IMR-90 (cell line): ENCODE data around the gene DSCAM. TPM values are rescaled to one million over a fixed set of nuclear protein-coding genes. Genes with fewer than 3 reads are reported as not detected.

Experiments
- ATAC-seq: fragments of 200-7000 bp; cut with Tn5 transposase; 2 replicates; pipeline ENCODE4 v1.9.1; 2020; ENCODE audit warnings: low read depth, mild to moderate bottlenecking, moderate library complexity
- BruUV-seq: library from RNA; stranded (reverse); fragments of 400-500 nt; replicated peaks from 2 replicates; lab custom pipeline; 2021; lab: Mats Ljungman, UMichigan
- CTCF ChIA-PET: fragments of 300-600 bp; formaldehyde crosslinking; extraction: SDS; loops from one replicate; lab custom pipeline; 2021; ENCODE audit warnings: antibody characterized with exemption; lab: Yijun Ruan, JAX
- POLR2A ChIA-PET: fragments of 300-600 bp; sonication (Branson Sonifier 250); formaldehyde crosslinking; loops from one replicate; lab custom pipeline; 2022; ENCODE audit warnings: antibody characterized with exemption; ENCODE audit not compliant: unreplicated experiment; lab: Charles Lee
- DNase-seq: peaks from one replicate; pipeline ENCODE4 v3.0.0; 2013
- H2AFZ ChIP-seq: replicated peaks from 2 replicates; pipeline ENCODE3; 2013; ENCODE audit warnings: low read length, mild to moderate bottlenecking; ENCODE audit not compliant: poor library complexity
- H2AK5ac ChIP-seq: 2 replicates; pipeline ENCODE4 v1.6.1; 2013; ENCODE audit warnings: low read depth, low read length, inconsistent platforms
- H2AK9ac ChIP-seq: replicated peaks from 2 replicates; pipeline ENCODE3; 2013; ENCODE audit warnings: mild to moderate bottlenecking, low read depth, low read length, moderate library complexity; ENCODE audit not compliant: poor library complexity
- H2BK120ac ChIP-seq: 2 replicates; pipeline ENCODE4 v1.6.1; 2013; ENCODE audit warnings: low read depth, low read length, inconsistent platforms
- H2BK15ac ChIP-seq: 3 replicates; pipeline ENCODE4 v1.6.1; 2013; ENCODE audit warnings: low read depth, low read length, inconsistent platforms
- H2BK20ac ChIP-seq: 2 replicates; pipeline ENCODE4 v1.6.1; 2013; ENCODE audit warnings: low read depth, mild to moderate bottlenecking, inconsistent platforms, low read length, moderate library complexity
- H2BK5ac ChIP-seq: 2 replicates; pipeline ENCODE4 v1.6.1; 2013; ENCODE audit warnings: mild to moderate bottlenecking, low read depth, low read length, inconsistent platforms; ENCODE audit not compliant: poor library complexity, severe bottlenecking
- H3K14ac ChIP-seq: replicated peaks from 2 replicates; pipeline ENCODE4 v1.6.1; 2013; ENCODE audit warnings: low read depth, low read length, inconsistent platforms
- H3K18ac ChIP-seq: 2 replicates; pipeline ENCODE4 v1.6.1; 2013; ENCODE audit warnings: low read depth, low read length, control low read depth
- H3K23ac ChIP-seq: 2 replicates; pipeline ENCODE4 v1.6.1; 2013; ENCODE audit warnings: low read depth, low read length, inconsistent platforms
- H3K27ac ChIP-seq: 2 replicates; pipeline ENCODE4 v1.5.1; 2013; ENCODE audit warnings: mild to moderate bottlenecking, control low read depth, low read length; ENCODE audit not compliant: insufficient read depth
- H3K27me3 ChIP-seq: 2 replicates; pipeline ENCODE4 v1.6.1; 2013; ENCODE audit warnings: low read length; ENCODE audit not compliant: control insufficient read depth, insufficient read depth
- H3K36me3 ChIP-seq: 2 replicates; pipeline ENCODE4 v1.6.1; 2013; ENCODE audit warnings: low read length, mixed read lengths; ENCODE audit not compliant: control insufficient read depth, insufficient read depth
- H3K4ac ChIP-seq: 2 replicates; pipeline ENCODE4 v1.6.1; 2013; ENCODE audit warnings: low read depth, low read length, inconsistent platforms
- H3K4me1 ChIP-seq: 2 replicates; pipeline ENCODE4 v1.6.1; 2013; ENCODE audit warnings: low read length, mixed read lengths; ENCODE audit not compliant: control insufficient read depth, insufficient read depth
- H3K4me2 ChIP-seq: 2 replicates; pipeline ENCODE4 v1.6.1; 2013; ENCODE audit warnings: low read depth, mild to moderate bottlenecking, control low read depth, low read length, moderate library complexity
- H3K4me3 ChIP-seq: 2 replicates; pipeline ENCODE4 v1.5.1; 2013; ENCODE audit warnings: low read depth, mild to moderate bottlenecking, control low read depth, low read length, moderate library complexity; ENCODE audit not compliant: insufficient read depth
- H3K56ac ChIP-seq: 2 replicates; pipeline ENCODE4 v1.6.1; 2013; ENCODE audit warnings: low read length, inconsistent platforms; ENCODE audit not compliant: insufficient read depth; ENCODE audit errors: extremely low read depth
- H3K79me1 ChIP-seq, 2 experiments: 2 replicates each; pipeline ENCODE4 v1.6.1; 2013; ENCODE audit warnings: low read length in 2 of 2, inconsistent platforms in 1 of 2, low read depth in 1 of 2
- H3K9ac ChIP-seq: 2 replicates; pipeline ENCODE4 v1.6.1; 2013; ENCODE audit warnings: low read depth, low read length, control low read depth
- H3K9me1 ChIP-seq: 2 replicates; pipeline ENCODE4 v1.6.1; 2013; ENCODE audit warnings: low read length, inconsistent platforms; ENCODE audit not compliant: insufficient read depth
- H3K9me3 ChIP-seq: 2 replicates; pipeline ENCODE4 v1.6.1; 2013; ENCODE audit warnings: low read length; ENCODE audit not compliant: control insufficient read depth, insufficient read depth
- H4K20me1 ChIP-seq: 2 replicates; pipeline ENCODE4 v1.6.1; 2013; ENCODE audit warnings: low read length, inconsistent platforms; ENCODE audit not compliant: insufficient read depth
- H4K5ac ChIP-seq: 2 replicates; pipeline ENCODE4 v1.6.1; 2013; ENCODE audit warnings: mild to moderate bottlenecking, low read depth, low read length, control low read depth
- H4K8ac ChIP-seq, 2 experiments: 2 replicates each; pipeline ENCODE4 v1.6.1; 2013; ENCODE audit warnings: low read depth in 2 of 2, low read length in 2 of 2, control low read depth in 1 of 2, inconsistent platforms in 1 of 2
- H4K91ac ChIP-seq: 2 replicates; pipeline ENCODE4 v1.6.1; 2013; ENCODE audit warnings: low read depth, low read length, inconsistent platforms; ENCODE audit not compliant: insufficient read depth
- BHLHE40 ChIP-seq: fragments of 150-350 bp; IDR thresholded peaks from 2 replicates; pipeline ENCODE4 v1.6.1; 2016; ENCODE audit warnings: mild to moderate bottlenecking, low read depth, low read length
- CEBPB ChIP-seq: IDR thresholded peaks from 2 replicates; pipeline ENCODE4 v1.6.1; 2012; ENCODE audit warnings: low read depth, low read length, improper control_type of control experiment
- CHD1 ChIP-seq: IDR thresholded peaks from 2 replicates; pipeline ENCODE4 v1.6.1; 2012; ENCODE audit warnings: low read depth, low read length, improper control_type of control experiment
- ELK1 ChIP-seq: fragments of 150-350 bp; IDR thresholded peaks from 2 replicates; pipeline ENCODE4 v1.6.1; 2016; ENCODE audit warnings: low read depth, mild to moderate bottlenecking, low read length, moderate library complexity, borderline replicate concordance
- FOS ChIP-seq: fragments of 150-350 bp; IDR thresholded peaks from 2 replicates; pipeline ENCODE4 v1.6.1; 2016; ENCODE audit warnings: low read depth, low read length
- MAFK ChIP-seq: IDR thresholded peaks from 2 replicates; pipeline ENCODE4 v1.6.1; 2012; ENCODE audit warnings: low read depth, low read length, improper control_type of control experiment
- MXI1 ChIP-seq: IDR thresholded peaks from 2 replicates; pipeline ENCODE4 v1.6.1; 2012; ENCODE audit warnings: low read depth, mild to moderate bottlenecking, low read length, moderate library complexity, borderline replicate concordance
- NFE2L2 ChIP-seq: fragments of 150-350 bp; IDR thresholded peaks from 2 replicates; pipeline ENCODE4 v1.6.1; 2016; ENCODE audit warnings: low read depth, mild to moderate bottlenecking, low read length
- POLR2A ChIP-seq: IDR thresholded peaks from 2 replicates; pipeline ENCODE4 v1.6.1; 2012; ENCODE audit warnings: mild to moderate bottlenecking, low read depth, low read length
- RAD21 ChIP-seq: IDR thresholded peaks from 2 replicates; pipeline ENCODE4 v1.6.1; 2012; ENCODE audit warnings: low read length, improper control_type of control experiment
- RFX5 ChIP-seq: IDR thresholded peaks from 2 replicates; pipeline ENCODE4 v1.8.0; 2012; ENCODE audit warnings: low read depth, mild to moderate bottlenecking, low read length, moderate library complexity
- SMC3 ChIP-seq: fragments of 150-350 bp; IDR thresholded peaks from 2 replicates; pipeline ENCODE4 v1.6.1; 2016; ENCODE audit warnings: low read depth, mild to moderate bottlenecking, antibody characterized with exemption, low read length, moderate library complexity
- WGBS, 2 experiments: methylation state at CpG; one replicate each; pipeline versions ENCODE4 v1.1.5 to v1.1.7; 2013; ENCODE audit warnings: missing lambda C conversion rate in 2 of 2; ENCODE audit not compliant: insufficient read length in 1 of 2; ENCODE audit errors: extremely low coverage in 2 of 2; 5-methylcytosine and 5-hydroxymethylcytosine counted together
- dilution Hi-C: fragments of 300-500 bp; cut with HindIII; formaldehyde crosslinking; loops from one replicate; pipeline ENCODE4 v1.14.3; 2018; ENCODE audit warnings: low sequenced_read_pairs; ENCODE audit not compliant: unreplicated experiment
- in situ Hi-C: fragments of 300-500 bp; cut with MboI; formaldehyde crosslinking; loops from 3 replicates; pipeline ENCODE4 v1.14.3; 2019; ENCODE audit warnings: low sequenced_read_pairs, inconsistent platforms, mixed read lengths
- intact Hi-C: fragments of 100-400 bp; cut with micrococcal nuclease; formaldehyde crosslinking; loops from 2 replicates; pipeline ENCODE4 v1.10.0; 2022
- polyA plus RNA-seq, 3 experiments: library from polyadenylated mRNA; depleted of rRNA; stranded (reverse); fragments of >200 nt; gene quantifications; 2 replicates each; pipeline ENCODE4 v1.2.3, GENCODE V29; 2012; ENCODE audit warnings: low replicate concordance in 1 of 3
- total RNA-seq: library from RNA; depleted of rRNA; stranded (reverse); fragments of >200 nt; gene quantifications from 2 replicates; pipeline ENCODE4 v1.2.3, GENCODE V29; 2012
- TF ChIP-seq, protein P1 (sequence below): conservative IDR thresholded peaks from 2 replicates; pipeline ENCODE4 v1.5.1; 2012; ENCODE audit warnings: mild to moderate bottlenecking, low read depth, low read length, improper control_type of control experiment
- TF ChIP-seq, protein P2 (sequence below): fragments of 150-350 bp; IDR thresholded peaks from 2 replicates; pipeline ENCODE4 v1.6.1; 2017; ENCODE audit warnings: mild to moderate bottlenecking, antibody characterized with exemption, low read length, low read depth

The DSCAM gene
- total and polyA plus RNA-seq, 2 of the 4 experiments (the other 2 are of a cell fraction), result under 0.01 to 0.02 TPM

- no peak overlapping the region for H4K91ac ChIP-seq
- H3K4me1 ChIP-seq, result no peaks in the 10 kb centered on the region
- no CpG with 5 or more reads among the region's 3 CpGs for WGBS, 2 experiments
- no peak overlapping the region for H3K23ac ChIP-seq
- H4K20me1 ChIP-seq, result no peaks in the 10 kb centered on the region
- no peaks in the 10 kb centered on the region for H3K36me3 ChIP-seq
- H3K9me3 ChIP-seq, result peaks cover 9% of the 10 kb centered on the region
- no peak for DNase-seq
- dilution Hi-C loops, result no loop called here
- H2BK120ac ChIP-seq, result no peak overlapping the region
- no peak overlapping the region for H3K27ac ChIP-seq
- POLR2A ChIA-PET, result no interaction called here
- BruUV-seq, result no TSS peak
- no peak for ATAC-seq
- no peak overlapping the region for H2AK9ac ChIP-seq
- H3K9ac ChIP-seq, result no peak overlapping the region
- H3K14ac ChIP-seq, result no peak overlapping the region
- no peak overlapping the region for H3K18ac ChIP-seq
- no peak overlapping the region for H4K5ac ChIP-seq
- H2BK20ac ChIP-seq, result no peak overlapping the region
- no peak overlapping the region for H2AK5ac ChIP-seq
- no peak overlapping the region for H2AFZ ChIP-seq
- H4K8ac ChIP-seq, result no peak overlapping the region
- H3K27me3 ChIP-seq, result no peaks in the 10 kb centered on the region
- H3K56ac ChIP-seq, result no peak overlapping the region
- H3K4me2 ChIP-seq, result no peak overlapping the region
- TF ChIP-seq BHLHE40 (no peak), FOS (no peak), RAD21 (no peak), RFX5 (no peak), ELK1 (no peak), MAFK (no peak), SMC3 (no peak), MXI1 (no peak), CHD1 (no peak), CEBPB (no peak), POLR2A (no peak), NFE2L2 (no peak)
- TF ChIP-seq, protein P1, sequence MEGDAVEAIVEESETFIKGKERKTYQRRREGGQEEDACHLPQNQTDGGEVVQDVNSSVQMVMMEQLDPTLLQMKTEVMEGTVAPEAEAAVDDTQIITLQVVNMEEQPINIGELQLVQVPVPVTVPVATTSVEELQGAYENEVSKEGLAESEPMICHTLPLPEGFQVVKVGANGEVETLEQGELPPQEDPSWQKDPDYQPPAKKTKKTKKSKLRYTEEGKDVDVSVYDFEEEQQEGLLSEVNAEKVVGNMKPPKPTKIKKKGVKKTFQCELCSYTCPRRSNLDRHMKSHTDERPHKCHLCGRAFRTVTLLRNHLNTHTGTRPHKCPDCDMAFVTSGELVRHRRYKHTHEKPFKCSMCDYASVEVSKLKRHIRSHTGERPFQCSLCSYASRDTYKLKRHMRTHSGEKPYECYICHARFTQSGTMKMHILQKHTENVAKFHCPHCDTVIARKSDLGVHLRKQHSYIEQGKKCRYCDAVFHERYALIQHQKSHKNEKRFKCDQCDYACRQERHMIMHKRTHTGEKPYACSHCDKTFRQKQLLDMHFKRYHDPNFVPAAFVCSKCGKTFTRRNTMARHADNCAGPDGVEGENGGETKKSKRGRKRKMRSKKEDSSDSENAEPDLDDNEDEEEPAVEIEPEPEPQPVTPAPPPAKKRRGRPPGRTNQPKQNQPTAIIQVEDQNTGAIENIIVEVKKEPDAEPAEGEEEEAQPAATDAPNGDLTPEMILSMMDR, result no peak
- TF ChIP-seq, protein P2, sequence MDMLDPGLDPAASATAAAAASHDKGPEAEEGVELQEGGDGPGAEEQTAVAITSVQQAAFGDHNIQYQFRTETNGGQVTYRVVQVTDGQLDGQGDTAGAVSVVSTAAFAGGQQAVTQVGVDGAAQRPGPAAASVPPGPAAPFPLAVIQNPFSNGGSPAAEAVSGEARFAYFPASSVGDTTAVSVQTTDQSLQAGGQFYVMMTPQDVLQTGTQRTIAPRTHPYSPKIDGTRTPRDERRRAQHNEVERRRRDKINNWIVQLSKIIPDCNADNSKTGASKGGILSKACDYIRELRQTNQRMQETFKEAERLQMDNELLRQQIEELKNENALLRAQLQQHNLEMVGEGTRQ, result no peak
- H3K4me3 ChIP-seq, result no peak overlapping the region
- intact Hi-C loops, result no loop called here
- H2BK5ac ChIP-seq, result no peak overlapping the region
- in situ Hi-C loops, result no loop called here
- H3K4ac ChIP-seq, result no peak overlapping the region
- no peaks in the 10 kb centered on the region for H3K79me1 ChIP-seq
- CTCF ChIA-PET, result no interaction called here
- H3K9me1 ChIP-seq, result no peaks in the 10 kb centered on the region
- H2BK15ac ChIP-seq, result no peak overlapping the region
Observed at GRCh38 chr21:40158366-40158765, 688.6 kb downstream of the DSCAM start.
